Suprapubic skin (tissue), 4 donors: ENCODE measurements around the gene TBL1X. TPM values are rescaled to one million over a fixed set of nuclear protein-coding genes. Genes with fewer than 3 reads are reported as not detected.

Experiments
- DNase-seq, 2 donors: peaks; one replicate each; pipeline ENCODE4 v3.0.0-alpha.2; 2019; ENCODE audit warnings: low spot score in 2 of 2
- H3K27ac ChIP-seq: fragments of 200-600 bp; sonication (generic); one replicate; pipeline ENCODE4 v1.5.1; 2019
- H3K27me3 ChIP-seq: fragments of 200-600 bp; sonication (generic); one replicate; pipeline ENCODE4 v1.5.1; 2019
- H3K36me3 ChIP-seq: fragments of 200-600 bp; sonication (generic); one replicate; pipeline ENCODE4 v1.5.1; 2019
- H3K4me1 ChIP-seq: fragments of 200-600 bp; sonication (generic); one replicate; pipeline ENCODE4 v1.5.1; 2019
- H3K4me3 ChIP-seq: fragments of 200-600 bp; sonication (generic); one replicate; pipeline ENCODE4 v1.5.1; 2019; ENCODE audit warnings: mild to moderate bottlenecking
- H3K9me3 ChIP-seq: fragments of 200-600 bp; sonication (generic); one replicate; pipeline ENCODE4 v1.5.1; 2019
- CTCF ChIP-seq, 2 donors: fragments of 200-600 bp in 1 of 2; fragments of 450-650 bp in 1 of 2; sonication (generic) in 1 of 2; IDR thresholded peaks; one replicate each; pipeline ENCODE4 v1.5.1; 2016 to 2019; ENCODE audit warnings: antibody characterized with exemption in 2 of 2, mild to moderate bottlenecking in 1 of 2, moderate library complexity in 1 of 2
- EP300 ChIP-seq: sonication (generic); formaldehyde crosslinking; IDR thresholded peaks from one replicate; pipeline ENCODE4 v1.6.1; 2017; ENCODE audit warnings: antibody characterized with exemption
- POLR2A ChIP-seq, 2 donors: fragments of 450-650 bp; IDR thresholded peaks; one replicate each; pipeline ENCODE4 v1.6.1; 2017; ENCODE audit warnings: antibody characterized with exemption in 2 of 2, mild to moderate bottlenecking in 2 of 2, moderate library complexity in 2 of 2
- POLR2AphosphoS5 ChIP-seq, 3 donors: sonication (generic); formaldehyde crosslinking; IDR thresholded peaks; one replicate each; pipeline ENCODE4 v1.6.1; 2017; ENCODE audit warnings: antibody characterized with exemption in 3 of 3
- WGBS: methylation state at CpG from one replicate; pipeline ENCODE4 v1.1.5; 2018; 5-methylcytosine and 5-hydroxymethylcytosine counted together
- total RNA-seq, 4 donors: library from RNA; depleted of rRNA; stranded (reverse); fragments of >200 nt; gene quantifications; one replicate each; pipeline ENCODE4 v1.1.0, GENCODE V29; 2016

The TBL1X gene
- total RNA-seq, 4 donors from 2014 or later, result 13.2 to 31.0 (median 17.1) TPM

GRCh38 chrX:9609499-9609898 is 144.6 kb downstream of the TBL1X start:
- Histone ChIP-seq H3K9me3 (no peaks in the 10 kb centered on the region), H3K4me3 (no peak overlapping the region)
- TF ChIP-seq POLR2AphosphoS5 (IDR thresholded peaks at IDR 0.05), result no peak
- TF ChIP-seq POLR2A (IDR thresholded peaks at IDR 0.05), result no peak
- no peak for TF ChIP-seq CTCF (IDR thresholded peaks at IDR 0.05)
- TF ChIP-seq EP300, result no peak

GRCh38 chrX:9609987-9610386 is 145.1 kb downstream of the TBL1X start:
- H3K4me1 ChIP-seq, result no peaks in the 10 kb centered on the region
- no peak overlapping the region for H3K27ac ChIP-seq
- TF ChIP-seq EP300, result no peak
- no peak for TF ChIP-seq POLR2A (IDR thresholded peaks at IDR 0.05)
- TF ChIP-seq POLR2AphosphoS5 (IDR thresholded peaks at IDR 0.05), result no peak
- no peak for TF ChIP-seq CTCF (IDR thresholded peaks at IDR 0.05)
- no peaks in the 10 kb centered on the region for H3K27me3 ChIP-seq
- 87% methylated on average over 3 of the region's 3 CpGs for WGBS
- H3K9me3 ChIP-seq, result no peaks in the 10 kb centered on the region
- no peak overlapping the region for H3K4me3 ChIP-seq
- no peak for DNase-seq
- no peaks in the 10 kb centered on the region for H3K36me3 ChIP-seq

More at GRCh38 chrX:9609499-9609898, 144.6 kb downstream of the TBL1X start:
- H3K27me3 ChIP-seq, result no peaks in the 10 kb centered on the region
- H3K4me1 ChIP-seq, result no peaks in the 10 kb centered on the region
- DNase-seq, result no peak
- WGBS, result 82% methylated on average over 7 of the region's 7 CpGs
- H3K27ac ChIP-seq, result no peak overlapping the region
- H3K36me3 ChIP-seq, result no peaks in the 10 kb centered on the region

DNA sequence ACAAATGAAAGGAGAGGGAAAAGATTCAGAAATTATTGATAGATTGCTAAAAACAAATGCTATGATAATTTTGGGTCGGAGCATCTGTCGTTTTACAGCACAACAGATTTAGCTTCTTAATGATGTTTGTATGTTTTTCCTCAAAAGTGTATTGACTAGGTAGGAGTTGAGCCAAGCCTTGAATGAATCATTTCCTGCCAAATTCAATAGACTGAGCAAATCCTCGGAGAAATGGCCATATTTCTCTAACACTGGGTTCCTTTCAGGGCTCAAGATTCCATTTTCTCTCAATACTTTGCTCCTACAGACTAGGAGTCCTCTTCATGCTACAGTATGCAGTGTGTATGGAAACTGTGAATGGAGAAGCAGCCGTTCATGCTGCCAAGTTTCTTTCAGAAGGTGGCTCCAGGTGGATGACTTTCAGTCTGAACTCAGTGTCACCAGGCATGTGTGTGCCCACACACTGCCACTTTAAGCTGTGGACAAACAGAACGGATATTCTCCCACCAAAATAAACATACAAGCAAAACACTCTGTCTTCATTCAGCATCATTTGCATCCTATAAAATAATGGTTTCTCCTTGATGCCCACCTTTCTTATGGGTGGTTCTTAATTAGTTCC is 146.0 kb downstream of the TBL1X start:
- Histone ChIP-seq H3K4me3 (no peak overlapping the region), H3K36me3 (no peaks in the 10 kb centered on the region), H3K27ac (no peak overlapping the region), H3K4me1 (no peaks in the 10 kb centered on the region), H3K9me3 (no peaks in the 10 kb centered on the region), H3K27me3 (no peaks in the 10 kb centered on the region)
- DNase-seq, result no peak
- 62% methylated on average over 5 of the region's 5 CpGs for WGBS
- TF ChIP-seq EP300 (no peak), POLR2AphosphoS5 (IDR thresholded peaks at IDR 0.05) (no peak), CTCF (IDR thresholded peaks at IDR 0.05) (no peak)

DNA sequence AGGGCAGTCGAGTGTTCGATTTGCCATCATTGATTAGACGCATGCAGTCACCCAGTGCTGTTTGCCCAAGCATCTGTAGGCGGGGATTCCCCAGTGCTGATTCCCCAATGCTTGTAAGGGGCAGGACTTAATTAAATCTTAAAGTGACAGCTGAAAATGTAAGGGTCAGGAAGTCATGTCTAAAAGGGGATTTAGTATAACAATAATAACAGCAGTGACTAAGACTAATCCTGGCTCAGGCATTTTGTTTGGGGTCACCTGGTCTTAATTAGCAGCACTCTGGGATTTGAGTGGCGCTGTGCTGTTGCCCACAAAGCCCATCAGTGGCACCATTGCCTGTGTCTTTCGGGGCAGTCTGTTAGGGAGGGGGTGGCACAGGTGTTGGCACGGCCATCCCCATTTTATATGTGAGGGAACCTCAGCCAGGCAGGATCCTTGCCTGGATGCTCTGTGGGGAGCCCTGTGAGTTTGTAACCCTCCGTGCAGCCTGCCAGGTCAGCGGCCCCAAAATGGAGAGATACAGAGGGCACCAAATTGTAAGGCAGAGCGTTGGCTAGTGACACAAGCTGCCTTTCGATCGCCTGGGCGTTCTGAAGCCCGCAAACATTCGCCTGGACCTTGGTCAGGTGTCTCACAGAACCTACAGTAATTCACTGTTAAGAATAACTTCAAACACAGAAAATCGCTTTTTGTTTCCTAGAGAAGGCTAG is 146.7 kb downstream of the TBL1X start:
- DNase-seq, result no peak
- Histone ChIP-seq H3K27me3 (no peaks in the 10 kb centered on the region), H3K9me3 (no peaks in the 10 kb centered on the region), H3K27ac (no peak overlapping the region), H3K4me3 (no peak overlapping the region), H3K4me1 (no peaks in the 10 kb centered on the region), H3K36me3 (no peaks in the 10 kb centered on the region)
- WGBS, result 81% methylated on average over 16 of the region's 16 CpGs
- no peak for TF ChIP-seq CTCF (IDR thresholded peaks at IDR 0.05)
- no peak for TF ChIP-seq POLR2AphosphoS5 (IDR thresholded peaks at IDR 0.05)
- no peak for TF ChIP-seq EP300
- no peak for TF ChIP-seq POLR2A (IDR thresholded peaks at IDR 0.05)

DNA sequence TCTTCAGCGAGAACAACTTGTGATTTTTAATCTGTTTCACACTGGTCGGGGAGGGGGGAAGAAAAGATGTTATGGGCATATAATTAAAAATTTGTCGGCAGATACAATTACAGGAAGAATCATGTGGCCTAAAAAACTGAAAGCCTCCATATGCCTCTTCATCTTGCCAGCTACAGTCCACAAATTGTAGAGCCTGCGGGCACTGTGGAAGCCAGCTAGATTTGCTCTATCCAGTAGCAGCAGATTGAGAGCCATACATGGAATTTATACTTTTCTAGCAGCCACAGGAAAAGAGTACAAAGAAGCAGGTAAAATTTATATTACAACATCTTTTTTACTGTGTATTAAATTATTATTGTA is 147.3 kb downstream of the TBL1X start:
- WGBS, result 78% methylated on average over 4 of the region's 4 CpGs
- TF ChIP-seq POLR2A (IDR thresholded peaks at IDR 0.05) (no peak), EP300 (no peak), CTCF (IDR thresholded peaks at IDR 0.05) (no peak), POLR2AphosphoS5 (IDR thresholded peaks at IDR 0.05) (no peak)
- DNase-seq, result no peak
- no peaks in the 10 kb centered on the region for H3K9me3 ChIP-seq
- H3K4me1 ChIP-seq, result no peaks in the 10 kb centered on the region
- no peaks in the 10 kb centered on the region for H3K27me3 ChIP-seq
- no peak overlapping the region for H3K27ac ChIP-seq
- H3K36me3 ChIP-seq, result no peaks in the 10 kb centered on the region
- no peak overlapping the region for H3K4me3 ChIP-seq
